K562 (cell line): ENCODE measurements around the gene TUT7. TPM values are rescaled to one million over a fixed set of nuclear protein-coding genes. Genes with fewer than 3 reads are reported as not detected.

Experiments
- FOXJ3 ChIP-seq: sonication (generic); formaldehyde crosslinking; IDR thresholded peaks from 2 replicates; pipeline ENCODE4 v1.4.0; 2020; ENCODE audit warnings: mild to moderate bottlenecking, missing genetic modification reagents
- HDGF ChIP-seq: fragments of 450-650 bp; IDR thresholded peaks from 2 replicates; pipeline ENCODE4 v1.6.1; 2016
- KAT2B ChIP-seq: IDR thresholded peaks from one replicate; pipeline ENCODE4 v1.6.1; 2012; ENCODE audit warnings: low read depth, mild to moderate bottlenecking, control low read depth, inconsistent platforms, low read length, moderate library complexity
- MECOM ChIP-seq: fragments of 250-450 bp; sonication (Bioruptor Pico); IDR thresholded peaks from 2 replicates; pipeline ENCODE4 v1.8.0; 2022; ENCODE audit warnings: inconsistent platforms
- NCOA1 ChIP-seq: fragments of 450-650 bp; IDR thresholded peaks from 2 replicates; pipeline ENCODE4 v1.6.1; 2016; ENCODE audit warnings: low read depth
- NCOA2 ChIP-seq, 2 experiments: fragments of 450-650 bp; IDR thresholded peaks; 2 replicates each; pipeline ENCODE4 v1.6.1; 2018; ENCODE audit warnings: mild to moderate bottlenecking in 2 of 2, moderate library complexity in 1 of 2; ENCODE audit not compliant: partially characterized antibody in 2 of 2
- NONO ChIP-seq, 2 experiments: fragments of 200-400 bp in 1 of 2; fragments of 450-650 bp in 1 of 2; formaldehyde crosslinking in 1 of 2; IDR thresholded peaks; 2 replicates each; pipeline ENCODE4 v1.6.1; 2017; ENCODE audit warnings: low read depth in 2 of 2, mild to moderate bottlenecking in 2 of 2, moderate library complexity in 2 of 2, low read length in 1 of 2
- RB1 ChIP-seq: fragments of 450-650 bp; IDR thresholded peaks from 2 replicates; pipeline ENCODE4 v1.6.1; 2017; ENCODE audit warnings: low read depth, mild to moderate bottlenecking
- RBM14 ChIP-seq: fragments of 200-400 bp; formaldehyde crosslinking; IDR thresholded peaks from 2 replicates; pipeline ENCODE4 v1.6.1; 2018; ENCODE audit warnings: low read depth, mild to moderate bottlenecking, low read length, moderate library complexity, borderline replicate concordance; ENCODE audit not compliant: insufficient read depth
- RBM34 ChIP-seq: fragments of 200-400 bp; formaldehyde crosslinking; IDR thresholded peaks from 2 replicates; pipeline ENCODE4 v1.6.1; 2018; ENCODE audit warnings: low read length, borderline replicate concordance; ENCODE audit not compliant: insufficient read depth
- SMAD2 ChIP-seq: fragments of 150-350 bp; IDR thresholded peaks from 2 replicates; pipeline ENCODE4 v1.6.1; 2014; ENCODE audit warnings: low read depth, mild to moderate bottlenecking, low read length
- SMAD4 ChIP-seq: fragments of 250-450 bp; sonication (Bioruptor Pico); conservative IDR thresholded peaks from 2 replicates; pipeline ENCODE4 v1.8.0; 2021; ENCODE audit warnings: inconsistent platforms, mild to moderate bottlenecking, moderate library complexity
- SRSF3 ChIP-seq: fragments of 200-400 bp; formaldehyde crosslinking; IDR thresholded peaks from 2 replicates; pipeline ENCODE4 v1.6.1; 2016; ENCODE audit warnings: mild to moderate bottlenecking, low read length, moderate library complexity; ENCODE audit not compliant: insufficient read depth
- ZNF583 ChIP-seq: fragments of 250-450 bp; sonication (Bioruptor Pico); IDR thresholded peaks from 2 replicates; pipeline ENCODE4 v1.4.0; 2020
- ZNF695 ChIP-seq: fragments of 450-650 bp; formaldehyde crosslinking; IDR thresholded peaks from 2 replicates; pipeline ENCODE4 v1.4.0; 2020; ENCODE audit warnings: mild to moderate bottlenecking, moderate library complexity
- ZNF766 ChIP-seq: fragments of 200-800 bp; sonication (Bioruptor generic); conservative IDR thresholded peaks from 2 replicates; pipeline ENCODE4 v1.6.1; 2016; ENCODE audit warnings: missing genetic modification characterization, missing compliant biosample characterization
- polyA plus RNA-seq, 8 experiments: library from polyadenylated mRNA; depleted of rRNA in 4 of 8; stranded (reverse) in 5 of 8; unstranded in 3 of 8; fragments of >200 nt; fragmentation: Nextera tagmentation in 2 of 8; fragmentation: Illumina TruSeq in 1 of 8; extraction: Ambion mirVana in 2 of 8; extraction: Trizol in 1 of 8; gene quantifications; 2 replicates each; pipeline versions ENCODE4 v1.2.1 to v1.2.3, GENCODE V29; 2011 to 2014; ENCODE audit warnings: inconsistent platforms in 1 of 8, missing spikeins in 1 of 8
- total RNA-seq, 7 experiments: library from RNA; depleted of rRNA in 6 of 7; stranded (reverse); fragments of >200 nt in 6 of 7; fragmentation: Illumina TruSeq in 2 of 7; extraction: Trizol in 2 of 7; gene quantifications; 2 replicates each; pipeline versions ENCODE4 v1.2.1 to v1.2.3, GENCODE V29; 2011 to 2021; ENCODE audit warnings: low replicate concordance in 1 of 7
- TF ChIP-seq, protein P1 (sequence below): fragments of 250-450 bp; sonication (Bioruptor Pico); IDR thresholded peaks from 2 replicates; pipeline ENCODE4 v1.5.0; 2022; ENCODE audit warnings: mild to moderate bottlenecking
- TF ChIP-seq, protein P2 (sequence below), 2 experiments: fragments of 450-650 bp; conservative IDR thresholded peaks; 2 replicates each; pipeline ENCODE4 v1.6.1; 2017; ENCODE audit warnings: mild to moderate bottlenecking in 2 of 2, moderate library complexity in 2 of 2
- TF ChIP-seq, protein P3 (sequence below): fragments of 250-450 bp; sonication (Bioruptor Pico); IDR thresholded peaks from 2 replicates; pipeline ENCODE4 v1.4.0; 2020
- TF ChIP-seq, protein P4 (sequence below), 3 experiments: IDR thresholded peaks in 2 of 3; conservative IDR thresholded peaks in 1 of 3; 2 replicates each; pipeline ENCODE4 v1.5.1; 2011 to 2012; ENCODE audit warnings: low read length in 3 of 3, mild to moderate bottlenecking in 3 of 3, control low read depth in 2 of 3, improper control_type of control experiment in 1 of 3, inconsistent platforms in 1 of 3, low read depth in 1 of 3, mixed read lengths in 1 of 3, moderate library complexity in 1 of 3; ENCODE audit not compliant: insufficient read depth in 2 of 3

The TUT7 gene
- total and polyA plus RNA-seq, 9 of the 15 experiments (the other 6 are each of a cell fraction or from before 2014, with no cell fraction given): 5.9 to 26.9 (median 15.2) TPM

DNA sequence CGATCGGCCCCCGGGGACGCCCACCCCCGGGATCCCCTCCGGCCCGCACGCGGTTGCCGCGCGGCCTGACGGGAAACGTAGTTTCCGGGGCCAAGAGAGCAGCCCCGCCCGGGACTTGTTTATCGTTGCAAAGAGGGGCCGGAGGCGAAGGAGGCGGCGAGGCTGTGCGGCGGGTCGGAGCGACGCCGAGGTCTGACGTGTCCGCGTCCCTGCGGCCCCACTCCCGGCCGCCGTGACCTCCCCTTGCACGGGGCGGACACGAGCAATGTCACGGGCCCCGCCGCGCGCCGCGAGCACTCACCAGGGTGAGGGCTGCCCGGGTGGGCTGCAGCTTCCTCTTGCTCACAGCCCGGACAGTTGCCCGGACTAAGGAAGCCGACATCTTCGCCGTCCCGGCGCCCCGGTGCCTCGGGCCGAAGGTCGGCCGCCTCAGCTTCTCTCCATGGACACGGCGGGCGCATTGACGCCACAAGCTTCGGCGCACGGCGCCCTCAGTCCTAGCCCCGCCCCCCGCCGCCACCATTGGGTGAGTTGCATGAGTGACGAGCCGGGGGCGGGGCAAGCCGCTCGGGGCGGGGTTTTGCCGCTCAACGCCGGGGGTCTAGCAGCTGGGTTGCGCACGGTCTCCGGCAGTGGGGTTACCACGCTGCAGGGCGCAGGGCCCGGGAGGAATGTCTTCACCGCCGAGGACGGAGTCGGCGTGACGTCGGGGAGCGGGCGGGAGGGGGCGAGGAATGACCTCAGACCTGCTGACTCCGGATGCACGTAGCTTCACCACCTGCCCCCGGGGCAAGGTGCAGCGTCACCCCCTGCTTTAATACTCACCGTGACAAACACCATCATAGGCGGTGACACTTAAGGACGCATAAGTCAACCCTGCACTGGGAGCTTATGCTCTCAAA lies 71.9 kb downstream of the TUT7 start, which contains the start of gene ISCA1 (continued):
- TF ChIP-seq, protein P1, sequence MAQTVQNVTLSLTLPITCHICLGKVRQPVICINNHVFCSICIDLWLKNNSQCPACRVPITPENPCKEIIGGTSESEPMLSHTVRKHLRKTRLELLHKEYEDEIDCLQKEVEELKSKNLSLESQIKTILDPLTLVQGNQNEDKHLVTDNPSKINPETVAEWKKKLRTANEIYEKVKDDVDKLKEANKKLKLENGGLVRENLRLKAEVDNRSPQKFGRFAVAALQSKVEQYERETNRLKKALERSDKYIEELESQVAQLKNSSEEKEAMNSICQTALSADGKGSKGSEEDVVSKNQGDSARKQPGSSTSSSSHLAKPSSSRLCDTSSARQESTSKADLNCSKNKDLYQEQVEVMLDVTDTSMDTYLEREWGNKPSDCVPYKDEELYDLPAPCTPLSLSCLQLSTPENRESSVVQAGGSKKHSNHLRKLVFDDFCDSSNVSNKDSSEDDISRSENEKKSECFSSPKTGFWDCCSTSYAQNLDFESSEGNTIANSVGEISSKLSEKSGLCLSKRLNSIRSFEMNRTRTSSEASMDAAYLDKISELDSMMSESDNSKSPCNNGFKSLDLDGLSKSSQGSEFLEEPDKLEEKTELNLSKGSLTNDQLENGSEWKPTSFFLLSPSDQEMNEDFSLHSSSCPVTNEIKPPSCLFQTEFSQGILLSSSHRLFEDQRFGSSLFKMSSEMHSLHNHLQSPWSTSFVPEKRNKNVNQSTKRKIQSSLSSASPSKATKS (CRISPR knock-in tag): no peak
- no peak for TF ChIP-seq SMAD2
- peak; percentile 24; the same call in 1 of the 2 replicates for TF ChIP-seq RB1
- TF ChIP-seq ZNF583 (CRISPR knock-in tag): no peak
- TF ChIP-seq, protein P2, sequence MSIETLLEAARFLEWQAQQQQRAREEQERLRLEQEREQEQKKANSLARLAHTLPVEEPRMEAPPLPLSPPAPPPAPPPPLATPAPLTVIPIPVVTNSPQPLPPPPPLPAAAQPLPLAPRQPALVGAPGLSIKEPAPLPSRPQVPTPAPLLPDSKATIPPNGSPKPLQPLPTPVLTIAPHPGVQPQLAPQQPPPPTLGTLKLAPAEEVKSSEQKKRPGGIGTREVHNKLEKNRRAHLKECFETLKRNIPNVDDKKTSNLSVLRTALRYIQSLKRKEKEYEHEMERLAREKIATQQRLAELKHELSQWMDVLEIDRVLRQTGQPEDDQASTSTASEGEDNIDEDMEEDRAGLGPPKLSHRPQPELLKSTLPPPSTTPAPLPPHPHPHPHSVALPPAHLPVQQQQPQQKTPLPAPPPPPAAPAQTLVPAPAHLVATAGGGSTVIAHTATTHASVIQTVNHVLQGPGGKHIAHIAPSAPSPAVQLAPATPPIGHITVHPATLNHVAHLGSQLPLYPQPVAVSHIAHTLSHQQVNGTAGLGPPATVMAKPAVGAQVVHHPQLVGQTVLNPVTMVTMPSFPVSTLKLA (conservative IDR thresholded peaks at IDR 0.05): peak; percentile 85 to 91
- TF ChIP-seq RBM14: no peak
- TF ChIP-seq, protein P3, sequence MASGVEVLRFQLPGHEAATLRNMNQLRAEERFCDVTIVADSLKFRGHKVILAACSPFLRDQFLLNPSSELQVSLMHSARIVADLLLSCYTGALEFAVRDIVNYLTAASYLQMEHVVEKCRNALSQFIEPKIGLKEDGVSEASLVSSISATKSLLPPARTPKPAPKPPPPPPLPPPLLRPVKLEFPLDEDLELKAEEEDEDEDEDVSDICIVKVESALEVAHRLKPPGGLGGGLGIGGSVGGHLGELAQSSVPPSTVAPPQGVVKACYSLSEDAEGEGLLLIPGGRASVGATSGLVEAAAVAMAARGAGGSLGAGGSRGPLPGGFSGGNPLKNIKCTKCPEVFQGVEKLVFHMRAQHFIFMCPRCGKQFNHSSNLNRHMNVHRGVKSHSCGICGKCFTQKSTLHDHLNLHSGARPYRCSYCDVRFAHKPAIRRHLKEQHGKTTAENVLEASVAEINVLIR (CRISPR knock-in tag): no peak
- 0 out of 2 replicates have a peak, but pooled peaks have one; percentile 8 for TF ChIP-seq SMAD4 (CRISPR knock-in tag)
- TF ChIP-seq RBM34: peak; percentile 24; the same call in 1 of the 2 replicates
- TF ChIP-seq HDGF: no peak
- peak; percentile 79; the same call in 1 of the 2 replicates for TF ChIP-seq NCOA1
- TF ChIP-seq, protein P4, sequence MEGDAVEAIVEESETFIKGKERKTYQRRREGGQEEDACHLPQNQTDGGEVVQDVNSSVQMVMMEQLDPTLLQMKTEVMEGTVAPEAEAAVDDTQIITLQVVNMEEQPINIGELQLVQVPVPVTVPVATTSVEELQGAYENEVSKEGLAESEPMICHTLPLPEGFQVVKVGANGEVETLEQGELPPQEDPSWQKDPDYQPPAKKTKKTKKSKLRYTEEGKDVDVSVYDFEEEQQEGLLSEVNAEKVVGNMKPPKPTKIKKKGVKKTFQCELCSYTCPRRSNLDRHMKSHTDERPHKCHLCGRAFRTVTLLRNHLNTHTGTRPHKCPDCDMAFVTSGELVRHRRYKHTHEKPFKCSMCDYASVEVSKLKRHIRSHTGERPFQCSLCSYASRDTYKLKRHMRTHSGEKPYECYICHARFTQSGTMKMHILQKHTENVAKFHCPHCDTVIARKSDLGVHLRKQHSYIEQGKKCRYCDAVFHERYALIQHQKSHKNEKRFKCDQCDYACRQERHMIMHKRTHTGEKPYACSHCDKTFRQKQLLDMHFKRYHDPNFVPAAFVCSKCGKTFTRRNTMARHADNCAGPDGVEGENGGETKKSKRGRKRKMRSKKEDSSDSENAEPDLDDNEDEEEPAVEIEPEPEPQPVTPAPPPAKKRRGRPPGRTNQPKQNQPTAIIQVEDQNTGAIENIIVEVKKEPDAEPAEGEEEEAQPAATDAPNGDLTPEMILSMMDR (IDR thresholded peaks at IDR 0.05 in 2 of 3, conservative IDR thresholded peaks at IDR 0.05 in 1 of 3; ENCODE audit: insufficient read depth in 2 of 3, low read depth in 1 of 3, low read length in 3 of 3): no peak
- TF ChIP-seq KAT2B: no peak
- no peak for TF ChIP-seq NCOA2 (IDR thresholded peaks at IDR 0.05; ENCODE audit: partially characterized antibody in 2 of 2)
- TF ChIP-seq SRSF3: no peak
- TF ChIP-seq MECOM (CRISPR knock-in tag): no peak
- no peak for TF ChIP-seq FOXJ3 (CRISPR knock-in tag)
- TF ChIP-seq ZNF766 (CRISPR knock-in tag): no peak
- no peak for TF ChIP-seq ZNF695 (CRISPR knock-in tag)
- TF ChIP-seq NONO (IDR thresholded peaks at IDR 0.05; ENCODE audit: low read depth in 2 of 2, low read length in 1 of 2): peak in 1 of 2 experiments; percentile 67; a peak in 1 of 4 replicates
